ENCODE results near the gene CERS6.
A peak's percentile ranks its signal among the peaks of the same experiment; 100 is the strongest.

The CERS6 gene

DNA sequence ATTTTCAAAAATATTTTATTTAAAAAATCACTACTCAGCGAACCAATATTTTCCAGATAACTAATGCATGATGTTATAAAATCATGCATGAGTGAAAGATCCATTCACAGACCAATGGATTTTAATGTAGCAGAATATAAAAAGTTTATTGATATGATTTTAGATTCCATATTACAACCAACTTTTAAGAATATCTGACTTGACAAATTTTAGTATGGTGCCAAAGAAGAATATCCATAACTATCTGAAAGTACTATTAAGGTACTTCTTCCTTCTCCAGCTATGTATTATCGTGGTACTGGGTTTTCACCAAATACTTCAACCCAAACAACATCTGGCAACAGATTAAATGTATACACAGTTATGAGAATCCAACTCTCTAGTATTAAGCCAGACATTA, 246.5 kb downstream of the CERS6 start:
- no peak for DNase-seq (ENCODE audit: low spot score)

DNA sequence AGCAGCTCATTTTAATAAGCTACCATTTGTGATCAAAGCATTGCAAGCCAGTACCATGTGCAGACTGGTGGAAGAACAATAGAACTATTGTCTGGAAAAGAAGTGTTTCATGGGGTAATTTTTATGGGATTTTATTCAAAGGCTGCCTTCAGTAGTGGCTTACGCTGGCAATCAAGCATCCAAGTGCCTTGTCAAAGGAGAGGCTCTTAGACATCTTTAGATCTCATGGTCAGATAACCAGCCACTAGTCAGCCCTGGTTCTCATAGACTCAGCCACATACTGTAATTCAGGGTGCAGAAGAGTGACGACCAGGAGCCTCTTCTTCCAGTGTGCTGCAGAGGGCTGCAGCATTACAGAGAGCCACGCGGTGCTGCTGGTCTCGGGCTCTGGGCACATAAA, 247.9 kb downstream of the CERS6 start:
- no peak for DNase-seq (ENCODE audit: low spot score)

DNA sequence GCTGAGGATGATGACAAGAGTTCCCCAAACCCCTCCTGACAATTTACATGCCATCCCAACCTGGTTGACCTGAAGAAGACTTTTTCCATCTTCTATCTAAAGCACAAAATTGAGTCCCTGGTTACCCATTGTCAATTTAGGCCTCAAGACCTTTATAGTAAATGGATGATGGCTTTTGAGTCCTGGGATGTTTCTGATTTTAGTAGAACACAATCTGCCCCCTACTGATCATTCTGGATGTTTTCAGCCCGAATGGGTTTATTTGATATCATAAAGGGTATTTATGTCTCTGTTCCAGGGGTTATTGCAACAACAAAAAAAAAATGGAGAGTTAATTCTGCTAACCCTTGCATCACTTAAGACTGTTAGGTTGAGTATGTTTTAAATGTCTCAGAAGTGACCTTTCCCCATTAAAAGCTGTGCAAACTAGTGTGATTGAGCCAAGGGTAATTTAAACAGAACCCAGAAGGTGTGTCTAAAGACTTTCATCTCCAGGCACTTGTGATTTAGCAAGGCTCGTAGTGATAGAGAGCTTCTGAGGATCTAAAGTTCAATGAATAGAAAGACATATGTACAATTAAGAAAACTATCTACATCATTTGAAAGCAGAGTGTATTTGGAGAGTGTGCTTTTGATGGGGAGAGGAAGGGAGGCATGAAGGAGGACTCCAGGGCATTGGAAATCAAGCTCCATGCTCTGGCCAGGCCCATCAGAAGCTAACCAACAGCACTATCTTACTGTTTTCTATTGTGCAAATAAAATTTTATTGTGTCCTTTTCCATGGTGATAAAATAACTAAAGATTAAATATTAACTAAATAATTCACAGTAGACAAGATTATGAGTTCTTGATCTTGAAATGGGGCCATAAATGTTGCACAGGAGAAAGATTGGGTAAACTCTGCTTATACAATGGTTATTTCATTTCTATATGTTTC, 249.7 kb downstream of the CERS6 start:
- no peak for DNase-seq (ENCODE audit: low spot score)

DNA sequence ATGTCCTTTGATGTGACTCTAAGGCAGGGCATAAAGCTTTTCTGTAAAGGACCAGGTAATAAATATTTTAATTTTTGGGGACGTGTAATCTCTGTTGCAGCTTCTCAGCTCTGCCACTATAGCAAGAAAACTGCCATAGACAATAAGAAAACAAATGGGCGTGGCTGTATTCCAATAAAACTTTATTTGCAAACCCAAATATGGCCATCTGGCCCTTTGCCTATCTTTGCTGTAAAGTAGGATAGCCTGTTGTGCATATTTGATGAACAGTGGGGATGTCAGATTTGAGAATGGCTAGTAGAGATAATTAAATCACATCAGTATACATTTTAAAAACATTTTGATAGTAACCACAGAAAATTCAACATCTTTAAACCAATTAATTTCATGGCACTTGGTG, 250.7 kb downstream of the CERS6 start:
- DNase-seq (ENCODE audit: low spot score): no peak

GRCh38 chr2:168708080-168708479, 252.0 kb downstream of the CERS6 start:
- DNase-seq (ENCODE audit: low spot score): peak; percentile 31

DNA sequence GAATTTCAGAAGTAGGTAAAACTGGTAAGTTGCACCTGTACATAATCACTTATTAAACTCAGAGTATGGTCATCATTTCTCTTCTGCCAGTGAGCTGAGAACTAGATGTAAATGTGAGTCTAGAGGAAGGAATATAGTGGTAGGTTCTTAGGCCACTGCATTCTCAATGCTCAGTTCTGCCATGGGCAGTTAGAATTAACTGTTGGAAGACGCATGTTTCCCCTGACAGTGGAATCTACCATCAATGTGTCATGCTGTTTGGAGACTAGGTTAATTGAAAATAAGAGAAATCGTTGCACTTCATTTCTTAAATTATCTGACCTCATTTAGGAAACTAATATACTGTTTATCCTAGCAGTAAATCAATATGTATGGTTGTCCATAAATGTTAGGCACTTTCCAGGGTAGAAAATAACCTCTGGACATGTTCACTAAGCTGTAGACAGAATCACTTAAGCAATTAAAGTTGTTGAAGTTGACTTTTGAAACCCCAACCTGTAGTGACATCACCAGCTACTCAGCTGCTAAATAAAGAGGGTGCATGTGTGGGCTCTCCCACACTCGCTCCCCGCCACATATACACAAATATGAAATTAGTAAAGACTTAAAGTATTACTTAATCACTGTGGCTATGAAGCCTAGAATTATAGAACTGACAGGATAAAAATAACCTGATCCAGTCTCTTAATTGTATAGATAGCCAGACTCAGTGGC, 254.8 kb downstream of the CERS6 start:
- no peak for DNase-seq (ENCODE audit: low spot score)

GRCh38 chr2:168712053-168712452, 256.0 kb downstream of the CERS6 start:
- no peak for DNase-seq (ENCODE audit: low spot score)

- no peak for DNase-seq (ENCODE audit: low spot score)
These were observed 257.3 kb downstream of the CERS6 start for GRCh38 chr2:168713325-168713724.

DNA sequence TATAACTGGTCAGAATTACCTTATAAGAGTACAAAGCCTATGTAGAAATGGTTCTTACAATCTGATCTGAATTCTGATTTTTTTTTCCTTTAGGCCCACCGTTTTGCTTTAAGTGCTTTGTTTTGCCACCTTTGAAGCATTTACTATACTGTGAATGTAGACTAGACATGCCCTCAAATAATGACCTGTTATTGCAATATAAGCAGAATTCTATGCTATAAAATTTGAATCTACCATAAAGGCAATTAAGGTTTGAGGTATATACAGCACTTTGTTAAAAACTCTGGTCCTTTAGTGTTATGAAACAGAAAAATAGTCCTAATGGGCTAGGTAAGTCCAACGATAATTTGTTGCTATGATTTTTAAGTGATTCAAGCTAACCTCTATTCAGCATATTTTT, 259.8 kb downstream of the CERS6 start:
- DNase-seq (ENCODE audit: low spot score): no peak

DNA sequence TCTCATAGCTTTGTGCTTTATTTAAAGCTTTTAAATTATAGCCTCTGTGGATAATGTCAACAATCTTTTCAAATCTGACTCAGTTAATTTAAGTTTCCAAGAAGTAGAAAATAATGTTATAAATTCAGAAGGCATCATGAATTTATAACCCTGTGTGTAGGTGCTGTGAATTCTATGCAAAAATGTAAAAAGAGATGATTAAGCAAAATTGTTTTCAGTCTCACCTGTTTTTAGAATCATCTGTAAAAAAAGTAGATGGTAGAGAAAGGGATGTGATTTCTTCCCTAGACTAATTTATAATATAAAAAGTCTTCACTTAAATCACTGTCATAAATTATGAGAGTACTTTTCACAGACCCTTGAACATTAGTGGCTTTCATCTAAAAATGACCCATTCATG, 260.8 kb downstream of the CERS6 start:
- no peak for DNase-seq (ENCODE audit: low spot score)

DNA sequence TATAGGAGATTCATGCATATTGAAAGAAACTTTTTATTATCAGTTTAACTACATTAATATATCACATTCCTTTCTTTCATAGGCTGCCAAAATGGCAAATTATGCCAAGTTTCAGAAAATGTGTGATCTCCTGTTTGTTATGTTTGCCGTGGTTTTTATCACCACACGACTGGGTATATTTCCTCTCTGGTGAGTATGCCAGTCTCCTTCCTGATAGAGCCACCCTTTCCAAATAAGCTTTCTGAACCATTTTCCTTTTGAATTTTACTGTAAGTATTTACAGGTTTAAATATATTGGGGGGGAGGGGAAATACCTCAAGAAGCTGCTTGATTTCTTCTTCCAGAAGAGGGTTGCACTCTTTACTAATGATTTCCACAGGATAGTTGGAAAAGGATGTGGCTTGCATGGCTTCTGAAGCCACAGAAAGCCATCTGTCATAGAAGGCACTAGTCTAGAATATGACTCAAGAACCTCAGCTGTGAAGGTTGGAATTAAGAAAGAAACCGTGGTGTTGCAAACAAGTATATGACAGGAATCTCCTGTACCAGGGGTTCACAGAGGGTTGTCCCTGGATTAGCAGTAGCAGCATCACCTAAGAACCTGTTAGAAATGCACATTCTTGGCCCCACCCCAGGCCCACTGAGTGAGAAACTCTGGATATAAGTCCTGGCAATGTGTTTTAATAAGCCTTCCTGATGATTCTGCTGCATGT, 261.9 kb downstream of the CERS6 start:
- no peak for DNase-seq (ENCODE audit: low spot score)

DNA sequence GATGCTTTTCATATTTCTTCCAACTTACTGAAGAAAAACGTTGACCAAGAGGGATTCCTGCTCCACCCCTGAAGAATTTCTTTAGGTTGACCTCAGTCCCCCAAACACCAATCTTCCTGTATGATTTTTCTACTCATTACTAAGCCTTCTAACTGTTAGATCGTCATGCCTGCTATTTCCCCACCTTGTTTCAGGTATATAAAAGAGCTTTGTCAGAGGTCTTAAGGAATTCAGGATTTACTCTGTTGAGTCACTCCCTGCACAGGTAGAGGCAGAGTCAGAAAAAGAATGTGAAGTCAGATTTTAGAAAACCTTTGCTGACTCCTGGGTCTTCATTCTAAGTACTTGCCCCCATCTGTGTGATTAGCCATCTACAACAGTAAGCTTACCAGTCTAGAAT, 262.6 kb downstream of the CERS6 start:
- no peak for DNase-seq (ENCODE audit: low spot score)

DNA sequence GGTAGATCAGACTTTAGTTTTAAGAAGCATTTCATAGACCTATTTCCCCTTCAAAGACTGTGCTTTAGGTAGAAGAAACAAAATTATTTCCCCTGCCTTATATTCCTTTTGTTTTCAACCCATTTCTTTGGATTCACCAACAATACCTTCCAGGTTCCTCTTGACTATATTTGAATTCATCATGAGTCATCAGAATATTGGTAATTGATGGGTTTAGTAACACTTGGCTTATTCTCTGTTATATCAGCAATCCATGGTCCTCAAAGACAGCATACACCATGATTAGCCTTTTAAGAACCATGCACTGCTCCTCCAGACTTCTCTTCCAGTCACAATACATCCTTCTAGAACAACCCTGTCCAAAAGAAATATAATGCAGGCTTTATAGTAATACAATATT, 263.4 kb downstream of the CERS6 start:
- no peak for DNase-seq (ENCODE audit: low spot score)

- DNase-seq (ENCODE audit: low spot score): no peak
These were observed 266.5 kb downstream of the CERS6 start for GRCh38 chr2:168722592-168722991.

DNA sequence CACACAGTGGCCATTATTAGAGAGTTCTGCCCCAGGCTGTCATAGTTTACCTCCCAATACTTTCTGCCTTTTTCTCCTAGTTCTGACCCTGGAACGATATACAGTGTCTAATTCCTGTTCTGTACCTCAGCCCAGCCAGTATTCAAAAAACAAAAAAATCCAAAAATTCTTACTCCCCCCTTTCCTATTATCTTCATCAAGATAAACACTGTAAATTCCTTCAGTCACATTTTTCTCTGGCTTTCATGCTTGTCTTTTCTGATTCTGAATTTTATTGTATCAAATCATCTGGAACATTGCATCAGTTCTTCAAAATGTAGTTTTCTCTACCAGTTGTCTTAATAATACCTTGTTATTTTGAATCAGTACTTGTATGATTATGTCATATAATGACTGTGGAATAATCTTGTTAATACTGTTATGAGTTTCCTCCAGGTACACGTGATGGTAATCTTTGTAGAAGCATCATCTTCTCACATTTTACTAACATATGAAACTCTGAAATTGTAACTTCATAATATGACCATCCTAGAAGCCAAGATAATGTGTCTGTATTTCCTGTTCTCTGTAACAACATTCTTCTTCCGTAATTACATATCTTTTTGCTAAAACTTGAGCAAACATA, 267.3 kb downstream of the CERS6 start:
- DNase-seq (ENCODE audit: low spot score): no peak

DNA sequence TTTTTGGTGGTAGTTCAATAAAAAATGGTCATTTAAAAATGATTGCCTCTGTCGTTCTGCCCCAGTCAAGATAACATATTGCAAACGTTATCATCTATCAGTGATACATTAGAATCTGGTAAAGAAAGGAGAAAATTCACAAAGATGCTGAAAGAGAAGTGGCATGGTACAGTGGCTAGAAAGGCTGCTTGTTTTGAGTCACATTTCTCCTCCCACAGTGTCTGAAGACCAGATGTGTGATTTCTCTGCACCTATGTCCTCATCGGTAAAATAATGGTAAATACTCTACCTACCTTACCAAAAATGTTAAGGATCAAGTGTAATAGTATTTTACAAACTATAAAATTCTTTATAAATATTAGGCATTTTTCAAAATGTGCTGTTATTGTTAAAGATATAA, 270.3 kb downstream of the CERS6 start:
- DNase-seq (ENCODE audit: low spot score): no peak

GRCh38 chr2:168727904-168728470, 271.9 kb downstream of the CERS6 start:
- no peak for DNase-seq (ENCODE audit: low spot score)

DNA sequence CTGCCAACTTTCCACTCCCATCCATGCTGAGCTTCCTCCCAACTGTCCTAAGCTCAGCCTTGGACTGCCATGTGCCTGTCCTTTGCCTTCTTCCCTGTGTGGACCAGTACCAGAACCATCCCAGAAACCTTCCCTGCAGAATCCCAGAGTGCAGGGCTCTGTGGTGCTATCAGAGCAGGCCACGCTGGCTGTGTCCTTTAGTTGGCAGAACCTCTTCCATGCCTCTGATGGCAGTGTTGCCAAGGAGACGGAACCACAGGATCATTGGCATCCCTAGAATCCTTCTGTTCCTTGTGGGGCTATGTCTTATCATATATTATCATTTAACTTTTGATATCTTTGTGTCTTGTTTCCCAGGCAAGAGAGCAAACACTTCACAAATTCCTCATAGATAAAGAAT, 273.4 kb downstream of the CERS6 start:
- peak; percentile 50 for DNase-seq (ENCODE audit: low spot score)

GRCh38 chr2:168730344-168730743, 274.3 kb downstream of the CERS6 start:
- DNase-seq (ENCODE audit: low spot score): no peak

DNA sequence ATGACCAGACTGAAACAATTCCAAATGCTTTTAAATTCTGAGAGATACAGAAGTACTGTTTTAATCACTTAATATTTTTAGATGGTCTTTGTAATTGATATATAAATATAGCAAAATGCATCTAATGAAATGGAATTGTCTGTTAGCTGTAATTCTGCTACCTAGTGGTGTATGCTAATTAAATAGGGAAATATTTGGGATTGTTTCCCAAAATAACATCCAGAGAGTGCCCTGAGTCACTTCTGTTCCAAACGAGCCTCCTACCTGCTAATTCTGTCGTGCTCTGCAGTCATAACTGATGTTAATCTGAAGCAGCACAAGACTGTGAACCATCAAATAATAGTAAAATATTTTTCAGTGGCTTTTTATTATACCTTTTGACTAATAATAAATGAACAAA, 274.9 kb downstream of the CERS6 start:
- DNase-seq (ENCODE audit: low spot score): no peak

DNA sequence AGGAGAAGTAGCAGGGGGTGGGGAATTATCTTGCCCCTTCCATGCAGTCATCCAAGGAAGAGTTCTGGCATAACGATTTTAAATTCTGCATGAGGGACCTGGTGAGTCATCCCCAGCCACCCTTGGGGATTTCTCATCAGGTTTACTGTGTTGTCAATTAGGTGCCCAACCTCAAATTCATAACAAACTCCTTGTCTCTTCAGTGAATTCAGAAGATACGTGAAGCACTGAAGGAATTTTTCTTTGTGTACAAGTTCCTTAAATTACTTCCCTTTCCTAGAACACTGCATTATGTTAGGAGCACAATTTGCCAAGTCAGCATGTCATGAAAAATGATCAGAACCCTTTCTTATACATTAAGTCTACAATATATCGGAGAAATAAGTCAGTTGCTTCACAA, 275.5 kb downstream of the CERS6 start:
- DNase-seq (ENCODE audit: low spot score): no peak

DNA sequence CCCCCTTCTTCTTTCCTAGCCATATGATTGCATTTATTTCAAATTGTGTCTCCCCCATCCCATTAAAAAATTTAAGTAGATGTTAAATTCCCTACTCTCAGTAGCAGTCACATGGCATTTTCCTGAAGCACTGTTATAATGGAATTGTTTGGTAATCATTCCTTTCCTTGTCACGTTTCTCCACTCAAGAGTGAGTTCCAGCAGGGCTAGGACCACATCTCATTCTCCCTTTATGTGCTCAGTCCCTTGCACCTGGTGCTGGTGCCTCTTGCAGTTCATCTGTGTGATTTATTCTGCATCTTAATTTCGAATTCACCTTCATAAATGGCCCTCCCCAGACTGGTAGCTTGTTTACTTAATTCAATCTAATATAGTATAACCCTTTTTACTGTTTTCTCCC, 276.0 kb downstream of the CERS6 start:
- DNase-seq (ENCODE audit: low spot score): no peak
